Ureter (tissue), 1 donor: Measurements from ENCODE around the gene CACNA1H. TPM values are rescaled to one million over a fixed set of nuclear protein-coding genes. Genes with fewer than 3 reads are reported as not detected.

ENCODE experiments used
- DNase-seq: peaks from one replicate; pipeline ENCODE4 v3.0.0-alpha.2; 2020; ENCODE audit warnings: low spot score
- total RNA-seq: library from RNA; stranded (reverse); gene quantifications from one replicate; pipeline ENCODE4 v1.2.4, GENCODE V29; 2023
- donor health status: DM: yes; HTN: yes; CAD: no.

The CACNA1H gene
- total RNA-seq, 1 donor from 2014 or later = 24.4 TPM

DNA sequence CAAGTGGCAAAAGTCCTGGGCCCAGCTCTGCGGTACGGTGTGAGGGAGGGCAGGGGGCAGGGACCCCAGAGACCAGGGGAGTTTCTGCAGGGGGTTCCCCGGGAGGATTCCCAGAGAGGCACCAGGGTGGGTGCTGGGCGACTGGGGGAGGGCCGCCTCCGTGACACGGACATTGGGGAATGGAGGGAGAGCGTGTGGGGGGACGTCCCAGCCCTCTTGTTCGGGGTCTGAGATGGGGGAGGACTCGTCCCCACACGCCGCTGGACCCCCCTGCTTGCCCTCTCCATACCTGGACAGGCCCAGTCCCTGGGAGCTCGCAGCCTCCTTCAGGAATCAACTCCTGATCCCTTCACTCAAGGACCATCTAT is 30.5 kb upstream of the CACNA1H start:
- DNase-seq = no peak

DNA sequence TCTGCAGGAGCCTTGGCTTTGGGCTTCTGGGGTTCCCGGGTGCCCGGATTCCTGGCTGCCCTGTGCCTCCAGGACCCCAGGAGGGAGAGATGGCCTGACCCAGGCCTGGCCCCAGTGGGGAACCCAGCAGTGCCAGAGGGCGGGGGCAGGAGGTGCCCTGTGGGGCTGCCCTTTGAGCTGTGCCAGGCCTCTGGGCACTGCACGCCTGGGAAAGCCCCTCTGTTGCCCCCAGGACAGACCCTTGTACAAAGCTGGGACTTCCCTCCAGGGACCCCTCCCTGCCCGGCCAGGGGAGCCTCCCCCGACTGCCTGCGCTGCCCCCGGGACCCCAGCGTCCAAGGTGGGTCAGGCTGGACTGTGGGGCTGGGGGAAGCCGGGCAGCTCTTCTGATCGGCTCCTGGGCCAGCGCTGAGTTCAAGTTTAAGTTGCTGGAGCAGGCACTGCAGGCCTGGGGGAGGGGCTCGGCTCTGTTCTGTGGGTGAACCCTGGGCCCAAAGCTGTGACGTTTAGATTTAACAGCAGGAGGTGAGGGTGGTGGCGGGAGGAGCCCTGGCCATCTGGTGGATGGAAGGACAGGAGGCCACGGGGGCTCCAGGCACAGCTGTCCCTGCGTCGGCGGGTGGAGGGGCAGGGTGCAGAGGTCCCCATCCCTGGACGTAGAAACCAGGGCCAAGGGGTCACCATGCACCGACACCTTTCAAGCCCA is 29.2 kb upstream of the CACNA1H start:
- DNase-seq = no peak

DNA sequence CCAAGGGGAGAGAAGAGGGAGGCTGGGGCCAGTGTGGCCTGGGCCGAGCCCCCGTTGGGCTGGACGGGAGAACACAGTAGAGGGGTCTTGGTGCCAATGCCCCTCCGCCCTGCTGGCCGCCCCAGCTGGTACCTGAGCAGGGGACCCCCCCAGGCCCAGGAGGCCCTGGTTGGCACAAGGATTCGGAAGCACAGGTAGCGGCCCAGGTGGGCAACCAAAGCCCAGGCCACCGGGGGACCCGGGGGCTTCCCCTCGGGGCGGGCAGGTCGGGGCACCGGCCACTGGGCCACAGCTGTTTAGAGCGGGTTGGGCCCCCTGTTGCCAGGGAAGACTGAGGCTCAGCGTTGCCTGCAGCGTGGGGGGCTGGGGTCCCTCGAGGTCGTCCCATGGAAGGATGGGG is 28.6 kb upstream of the CACNA1H start:
- no peak for DNase-seq

DNA sequence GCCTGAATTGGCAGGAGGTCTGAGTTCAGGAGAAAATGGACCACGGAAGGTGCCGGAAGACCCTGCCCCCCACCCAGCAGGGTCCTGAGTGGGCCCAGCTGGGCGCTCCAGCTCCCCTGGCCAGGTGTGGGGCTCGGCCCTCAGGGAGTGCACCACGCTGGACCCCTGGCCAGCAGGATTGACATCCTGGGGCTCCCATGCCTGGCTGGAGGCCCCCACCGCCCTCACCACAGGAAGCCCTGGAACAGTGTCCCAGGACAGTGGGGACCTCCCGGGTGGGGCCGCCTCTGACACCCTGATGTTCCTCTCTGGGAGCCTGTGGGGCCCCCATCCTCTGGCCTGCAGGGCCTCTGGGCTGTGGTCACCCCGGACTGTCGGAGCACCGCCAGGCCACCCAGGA is 28.1 kb upstream of the CACNA1H start:
- DNase-seq = no peak

DNA sequence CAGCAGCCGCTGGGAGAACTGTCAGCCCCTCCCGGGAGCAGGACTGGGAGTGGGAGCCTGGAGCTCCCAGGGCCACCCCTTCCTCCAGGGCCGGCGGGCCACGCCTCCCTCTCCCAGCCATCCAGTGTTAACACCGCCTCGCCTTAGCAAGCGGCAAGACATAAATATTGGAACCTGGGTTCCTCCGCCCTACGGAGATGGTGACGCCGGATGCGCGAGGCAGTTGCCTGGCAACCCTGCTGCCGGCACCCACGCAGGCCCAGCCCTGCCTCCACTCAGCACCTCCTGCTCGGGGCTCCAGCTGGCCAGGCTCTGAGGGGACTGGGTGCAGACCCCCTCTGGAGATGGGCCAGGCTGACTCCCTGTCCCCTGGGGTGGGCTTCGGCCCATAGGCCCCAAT is 27.4 kb upstream of the CACNA1H start:
- DNase-seq = no peak

DNA sequence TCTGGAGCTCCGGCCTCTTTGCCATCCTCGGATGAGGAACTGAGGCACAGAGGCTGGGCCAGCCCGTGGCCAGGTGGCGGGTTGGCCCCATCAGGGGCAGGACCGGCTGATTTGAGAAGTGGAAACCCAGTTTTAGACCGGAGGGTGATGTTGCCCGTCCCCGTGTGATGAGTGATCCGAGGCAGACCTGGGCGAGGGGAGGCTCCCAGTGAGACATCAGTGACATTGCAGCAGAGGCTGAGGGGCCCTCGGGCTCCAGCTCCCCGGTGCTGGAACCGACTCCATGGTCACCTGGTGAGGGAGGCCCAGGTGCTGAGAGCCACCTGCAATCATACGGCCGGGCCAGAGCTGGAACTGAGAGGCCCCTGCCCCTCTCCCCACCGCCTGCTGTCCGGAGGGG is 26.9 kb upstream of the CACNA1H start:
- no peak for DNase-seq

DNA sequence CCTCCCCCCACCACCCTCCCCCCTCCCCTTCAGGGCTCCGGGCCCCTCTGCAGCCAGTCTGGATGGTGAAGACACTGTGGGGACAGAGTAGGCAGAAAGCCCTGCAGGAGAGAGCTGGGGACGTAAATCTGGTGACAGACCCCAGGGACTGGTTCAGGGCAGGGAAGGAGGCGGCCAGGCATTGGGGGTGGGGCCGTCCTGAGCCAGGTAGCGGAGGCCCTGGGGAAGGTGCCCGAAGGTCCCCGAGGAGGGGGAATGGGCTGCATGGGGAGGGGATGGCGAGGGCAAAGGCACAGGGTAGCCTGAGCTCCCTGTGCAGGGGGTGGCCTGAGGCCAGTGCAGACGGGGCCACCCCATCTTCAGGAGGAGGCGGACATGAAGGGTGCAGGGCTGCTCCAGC is 26.3 kb upstream of the CACNA1H start:
- no peak for DNase-seq

DNA sequence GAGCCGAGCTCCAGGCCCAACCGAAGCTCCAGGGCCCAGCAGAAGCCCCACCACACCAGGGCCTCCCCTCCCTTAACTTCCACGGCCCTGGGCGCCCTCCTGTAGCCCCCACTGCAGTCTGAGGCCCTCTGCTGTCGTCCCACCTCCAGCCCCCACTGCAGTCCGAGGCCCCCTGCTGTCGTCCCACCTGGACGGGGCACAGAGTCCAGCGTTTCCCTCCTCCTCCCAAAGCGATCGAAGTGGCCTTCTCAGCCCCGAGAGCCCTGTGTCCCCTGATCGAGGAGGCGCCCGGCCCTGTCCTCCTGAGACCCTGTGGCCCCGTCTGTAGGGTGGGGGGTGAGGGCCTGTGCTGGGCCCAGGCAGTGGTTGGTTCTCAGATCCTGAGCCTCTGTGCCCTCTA is 25.8 kb upstream of the CACNA1H start:
- DNase-seq = no peak

DNA sequence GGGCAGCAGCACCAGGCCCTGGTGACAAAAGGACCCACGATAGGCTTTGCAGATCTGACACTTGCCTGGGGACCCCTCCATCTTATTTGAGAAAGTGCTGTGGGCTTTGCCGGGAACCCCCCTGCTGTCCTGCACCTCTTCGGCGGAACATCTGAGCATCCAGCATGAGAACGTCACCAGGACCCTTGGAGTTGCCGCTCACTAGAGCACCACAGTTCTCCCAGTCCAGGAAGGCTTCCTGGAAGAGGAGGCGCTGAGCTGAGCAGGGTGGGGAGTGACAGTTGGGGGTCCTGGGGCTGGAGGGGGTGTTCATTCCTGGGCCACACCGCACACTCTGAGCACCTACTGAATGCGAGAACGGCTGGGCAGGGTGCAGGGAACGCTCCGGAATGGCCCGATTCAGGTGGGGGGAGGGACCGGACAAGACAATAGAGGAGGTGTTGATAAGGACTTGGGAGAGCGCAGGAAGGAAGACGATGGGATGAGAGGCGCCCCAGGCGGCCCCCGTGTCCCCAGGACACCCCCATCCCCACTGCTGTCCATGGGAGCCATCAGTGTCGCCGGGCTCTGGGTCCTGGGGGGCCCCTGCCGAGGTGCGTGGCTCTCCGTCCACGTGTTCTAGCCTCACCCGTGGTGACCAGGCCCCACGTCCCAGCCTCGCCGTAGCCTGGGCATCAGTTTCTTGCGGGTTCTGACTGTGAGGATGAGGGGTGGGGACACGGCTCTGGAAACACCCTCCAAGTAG is 24.8 kb upstream of the CACNA1H start:
- no peak for DNase-seq

DNA sequence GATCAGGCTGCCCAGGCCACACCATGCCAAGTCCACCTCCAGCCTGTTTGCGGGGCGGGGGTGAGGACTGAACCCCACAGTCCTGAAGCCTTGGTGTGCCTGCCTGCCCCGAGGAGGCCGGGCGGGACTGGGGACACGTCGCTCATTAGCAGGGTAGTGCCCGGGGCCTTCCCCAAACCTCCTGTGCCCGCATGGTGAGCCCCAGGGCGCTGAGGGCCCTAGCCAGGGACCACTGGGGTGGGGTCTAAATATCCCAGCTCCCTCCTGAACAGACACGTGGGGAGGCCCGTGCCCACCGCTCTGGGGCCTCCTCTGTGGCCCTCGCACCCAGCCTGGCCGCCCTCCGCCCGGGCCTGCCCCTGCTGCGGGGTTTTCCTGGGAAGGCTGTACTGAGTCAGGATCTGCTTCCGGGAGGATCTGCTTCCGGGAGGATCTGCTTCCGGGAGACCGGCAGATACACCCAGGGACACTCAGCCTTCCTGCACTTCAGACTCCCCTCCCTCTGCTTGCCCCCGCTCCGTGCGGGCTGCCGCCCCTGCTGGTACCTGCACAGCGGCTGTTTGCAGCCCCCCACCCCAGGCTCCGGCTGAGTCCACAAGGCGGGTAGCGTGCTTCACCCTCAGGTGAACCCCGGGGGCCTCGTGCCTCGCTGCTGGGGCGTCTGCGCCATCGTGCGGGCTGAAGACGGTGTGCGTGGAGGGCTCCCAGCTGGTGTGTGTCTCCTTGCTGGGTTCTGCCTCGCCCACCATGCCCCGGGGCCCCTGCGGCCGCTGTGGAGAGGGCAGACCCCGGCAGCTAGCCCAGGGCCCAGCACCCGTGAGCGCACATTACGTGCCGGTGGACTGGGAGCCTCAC is 23.6 kb upstream of the CACNA1H start:
- no peak for DNase-seq

DNA sequence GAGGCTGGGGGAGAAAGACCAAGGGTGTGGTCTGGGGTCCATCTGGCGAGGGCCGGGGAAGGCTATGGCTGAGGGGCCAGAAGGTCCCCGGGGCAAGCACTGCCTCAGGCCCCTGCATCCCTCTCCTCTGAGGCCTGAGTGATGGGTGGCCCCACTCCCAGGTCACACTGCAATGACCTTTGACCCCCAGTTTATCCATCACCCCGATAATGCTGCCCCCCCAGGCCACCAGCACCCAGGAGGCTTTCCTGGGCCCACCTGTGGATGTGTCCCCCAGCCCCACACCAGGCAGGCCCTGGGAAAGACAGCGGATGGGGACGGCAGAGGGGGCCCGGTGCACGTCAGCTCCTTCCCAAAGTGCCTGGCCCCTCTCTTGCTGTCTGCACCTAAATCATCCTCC is 22.5 kb upstream of the CACNA1H start:
- no peak for DNase-seq

DNA sequence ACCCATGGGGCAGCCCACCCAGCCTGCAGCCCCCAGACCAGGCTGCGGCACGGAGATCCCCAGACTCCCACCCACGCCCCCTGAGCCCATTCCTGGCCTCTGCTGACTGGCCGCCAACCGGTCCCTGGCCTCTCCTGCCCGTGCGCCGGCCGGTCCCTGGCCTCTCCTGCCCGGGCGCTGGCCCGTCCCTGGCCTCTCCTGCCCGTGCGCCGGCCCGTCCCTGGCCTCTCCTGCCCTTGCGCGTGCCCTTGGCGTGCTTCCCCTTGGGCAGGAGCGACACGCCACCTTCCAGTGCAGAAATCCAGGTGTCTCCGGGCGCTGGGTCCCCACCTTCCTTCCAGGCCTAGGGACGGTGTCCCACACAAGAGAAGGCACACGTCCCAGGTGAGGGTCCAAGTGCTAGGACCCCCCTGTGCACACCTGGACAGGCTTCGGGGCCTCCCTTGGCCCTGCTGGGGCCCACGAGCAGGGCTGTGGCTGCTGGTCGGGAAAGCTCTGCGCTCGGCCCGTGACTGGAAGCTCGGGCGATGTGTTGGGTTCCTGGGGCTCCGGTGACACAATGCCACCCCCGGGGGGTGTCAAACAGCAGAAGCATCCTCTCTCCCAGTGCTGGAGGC is 21.4 kb upstream of the CACNA1H start:
- DNase-seq = no peak

DNA sequence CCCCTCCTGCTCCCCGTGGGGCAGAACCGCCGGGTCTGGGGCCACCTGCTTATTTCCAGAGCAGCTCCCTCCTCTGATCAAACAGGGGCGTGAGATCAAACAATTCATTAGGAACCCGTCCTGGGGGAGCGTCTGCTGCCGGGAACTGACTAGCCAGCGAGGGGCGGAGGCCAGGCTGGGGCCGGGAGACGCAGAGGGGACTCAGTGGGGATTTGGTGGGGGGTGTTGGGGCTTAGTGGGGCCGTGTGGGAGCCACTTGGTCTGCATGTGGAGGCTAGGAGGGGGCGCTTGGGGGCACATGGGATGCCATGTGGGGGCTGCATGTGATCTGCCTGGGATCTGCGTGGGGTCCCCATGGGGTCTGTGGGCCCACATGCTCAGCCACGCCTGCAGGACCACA is 20.5 kb upstream of the CACNA1H start:
- no peak for DNase-seq

DNA sequence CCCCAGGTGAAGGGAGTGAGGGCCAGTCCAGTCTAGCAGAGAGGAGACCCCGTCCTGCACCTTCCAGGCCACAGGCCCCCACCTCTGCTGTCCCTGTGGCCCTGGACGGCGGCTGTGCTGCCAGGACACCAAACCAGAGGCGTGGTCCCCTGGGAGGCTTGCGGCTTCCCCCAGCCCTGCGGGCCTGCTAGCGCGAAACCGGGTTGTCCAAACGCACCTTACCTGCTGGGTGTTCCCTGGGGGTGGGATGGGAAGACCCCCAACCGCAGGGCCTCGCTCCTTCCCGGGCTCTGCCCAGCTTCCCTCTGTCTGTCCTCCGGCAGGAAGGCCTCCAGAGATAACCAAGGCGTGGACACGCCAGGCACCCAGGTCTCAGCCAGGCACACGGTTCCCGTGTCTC is 19.6 kb upstream of the CACNA1H start:
- no peak for DNase-seq

DNA sequence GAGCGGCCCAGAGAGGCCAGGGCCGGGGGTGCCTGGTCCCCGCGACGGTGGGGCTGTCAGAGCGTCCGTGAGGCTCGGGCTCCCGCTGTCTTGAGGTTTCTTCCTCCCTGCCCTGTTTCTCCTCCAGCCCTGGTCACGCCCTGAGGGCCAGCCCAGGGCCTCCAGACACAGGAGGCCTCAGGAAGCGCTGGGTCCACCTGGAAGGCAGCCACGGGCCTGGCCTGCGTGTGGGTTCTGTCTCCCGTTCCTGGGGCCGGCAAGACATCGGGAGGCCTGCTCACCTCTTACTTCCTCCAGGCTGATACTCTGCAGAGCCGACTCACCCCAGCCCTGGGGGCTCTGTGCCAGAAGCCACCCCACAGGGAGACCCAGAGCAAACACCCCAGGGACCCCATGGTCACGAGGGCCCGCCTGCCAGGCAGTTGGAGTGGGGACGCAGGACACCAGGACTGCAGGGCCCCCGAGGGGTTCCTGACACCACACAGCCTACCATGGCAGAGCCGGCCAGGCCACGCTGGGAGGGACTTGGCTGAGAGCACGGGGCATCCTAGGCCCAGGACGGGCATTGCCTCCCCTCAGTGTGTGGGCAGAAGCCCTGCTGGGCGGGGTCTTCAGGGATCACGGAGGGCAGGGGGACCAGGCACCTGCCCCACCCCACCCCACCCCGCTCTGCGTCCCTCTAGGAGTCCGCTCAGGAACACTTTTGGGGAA is 18.9 kb upstream of the CACNA1H start:
- DNase-seq = no peak

DNA sequence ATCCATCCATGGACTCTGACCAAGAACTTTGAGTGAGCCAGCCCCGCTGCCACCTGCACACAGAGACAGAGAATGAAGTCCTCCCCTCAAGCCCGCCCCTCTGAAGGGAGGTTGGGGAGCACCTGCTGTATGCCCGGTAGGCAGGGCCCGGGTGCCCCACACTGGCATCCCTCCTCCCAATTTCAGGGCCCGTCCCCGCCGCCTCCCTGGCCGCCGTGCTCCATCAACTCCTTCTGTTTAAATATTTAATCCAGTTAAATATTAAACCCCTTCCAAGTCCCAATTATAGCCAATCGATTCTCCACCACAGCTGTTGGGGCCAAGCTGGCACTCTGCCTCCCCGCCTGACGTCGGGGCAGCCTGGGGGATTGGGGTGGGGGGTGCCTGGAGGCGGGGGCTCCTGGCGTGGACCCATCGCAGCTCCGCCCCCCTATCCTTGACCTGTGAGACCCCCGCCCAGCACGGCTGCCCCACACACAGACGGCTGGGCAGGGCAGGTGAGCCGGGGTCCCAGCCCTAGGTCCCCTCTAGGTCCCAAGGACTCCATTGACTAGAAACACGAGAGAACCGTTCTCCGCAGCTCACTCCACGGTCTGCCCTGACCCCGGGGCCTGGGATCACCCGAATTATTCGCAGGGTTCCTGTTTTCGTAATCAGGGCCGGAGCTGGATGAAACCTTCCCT is 18.0 kb upstream of the CACNA1H start:
- no peak for DNase-seq

DNA sequence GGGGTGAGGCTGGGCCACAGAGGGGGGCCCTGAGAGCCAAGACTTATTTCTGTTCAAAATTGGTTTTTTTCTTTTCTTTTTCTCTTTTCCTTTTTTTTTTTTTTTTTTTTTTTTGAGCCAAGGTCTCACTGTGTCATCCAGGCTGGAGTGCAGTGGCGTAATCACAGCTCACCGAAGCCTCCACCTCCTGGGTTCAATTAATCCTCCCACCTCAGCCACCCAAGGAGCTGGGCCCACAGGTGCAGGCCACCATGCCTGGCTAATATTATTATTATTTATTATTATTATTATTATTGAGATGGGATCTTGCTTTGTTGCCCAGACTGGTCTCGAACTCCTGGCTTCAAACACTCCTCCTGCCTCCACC is 17.5 kb upstream of the CACNA1H start:
- DNase-seq = no peak

DNA sequence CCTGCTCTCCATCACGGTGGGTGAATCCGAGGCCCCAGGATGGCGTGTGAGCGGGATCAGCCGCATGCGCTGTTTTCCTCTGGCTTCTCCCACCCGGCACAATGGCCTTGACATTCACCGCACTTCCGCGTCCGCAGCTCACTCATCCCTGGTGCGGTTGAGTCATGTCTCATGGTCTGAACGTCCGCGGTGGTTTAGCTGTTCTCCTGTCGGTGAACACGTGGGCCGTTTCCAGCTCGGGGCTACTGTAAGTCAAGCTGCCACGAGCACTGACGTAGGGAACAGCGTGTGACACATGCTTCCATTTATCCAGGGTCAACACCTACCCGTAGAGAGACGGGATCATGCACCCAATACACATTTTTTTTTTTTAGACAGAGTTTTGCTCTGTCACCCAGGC is 15.3 kb upstream of the CACNA1H start:
- no peak for DNase-seq

DNA sequence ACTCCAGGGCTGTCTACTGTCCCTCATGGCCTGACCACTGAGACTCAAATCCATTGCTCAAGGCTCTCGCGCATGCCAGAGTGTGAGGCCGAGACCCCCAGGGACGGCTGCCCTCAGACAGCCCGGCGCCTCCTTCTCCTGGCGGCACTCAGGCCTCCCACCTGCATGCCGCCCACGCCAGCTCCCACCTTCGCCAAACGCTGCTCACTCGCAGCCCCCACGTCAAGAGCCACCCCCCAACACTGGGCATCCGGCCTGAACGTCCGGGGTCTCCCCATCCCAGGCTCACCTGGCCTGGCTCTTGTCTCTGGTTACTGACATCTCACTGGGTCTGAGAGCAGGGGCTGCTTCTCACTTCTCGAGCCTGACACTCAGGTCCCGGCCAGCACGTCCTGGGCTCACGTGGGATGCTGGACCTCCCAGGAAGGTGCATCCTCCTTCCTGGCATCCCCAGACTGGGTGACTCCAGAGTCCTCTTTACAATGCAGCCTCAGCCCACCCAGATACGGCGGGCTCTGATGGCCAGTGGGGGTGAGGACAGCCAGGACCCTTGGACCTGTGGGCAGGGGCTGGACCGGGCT is 12.2 kb upstream of the CACNA1H start:
- no peak for DNase-seq

DNA sequence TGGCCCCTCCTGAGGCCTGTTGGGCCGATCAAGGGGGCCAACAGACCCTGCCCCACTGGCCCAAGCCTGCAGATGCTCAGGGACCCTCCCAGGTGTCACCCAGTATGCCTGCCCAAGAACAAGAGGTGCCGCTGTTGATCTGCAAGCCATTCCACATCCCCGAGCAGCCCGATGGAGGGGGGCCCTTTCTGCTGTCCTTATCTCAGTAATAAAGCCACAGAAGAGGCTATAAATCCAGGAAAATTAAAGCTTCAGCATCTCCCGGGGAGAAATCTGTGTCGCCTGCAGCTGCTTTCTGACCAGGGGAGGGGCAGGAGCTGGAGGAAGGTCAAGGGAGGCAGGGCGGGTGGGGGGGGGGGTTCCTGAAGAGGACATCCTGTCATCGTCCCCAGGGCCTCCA is 11.7 kb upstream of the CACNA1H start:
- no peak for DNase-seq

DNA sequence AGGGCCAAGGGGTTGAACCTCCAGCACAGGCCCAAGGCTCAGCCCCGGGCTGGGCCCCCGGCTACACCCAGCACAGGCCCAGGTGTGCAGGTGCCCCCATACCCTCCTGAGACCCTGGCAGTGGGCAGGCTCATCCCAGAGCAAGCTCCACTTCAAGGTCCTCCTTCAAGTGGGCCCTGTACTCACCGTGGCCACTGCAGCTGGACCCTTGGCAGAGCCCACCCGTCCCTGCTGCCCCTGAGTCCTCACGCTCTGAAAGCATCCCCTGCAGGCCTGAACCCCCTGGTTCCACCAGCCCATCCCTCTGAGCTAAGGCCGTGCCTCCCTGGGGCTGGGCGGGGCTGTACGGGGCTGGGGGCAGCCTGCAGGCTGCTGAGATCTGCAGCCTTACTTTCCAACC is 11.2 kb upstream of the CACNA1H start:
- DNase-seq = no peak
